T-helper 17 cell (primary cell): ENCODE measurements around the gene P3H3. TPM values are rescaled to one million over a fixed set of nuclear protein-coding genes. Genes with fewer than 3 reads are reported as not detected.

ENCODE experiments used
- ATAC-seq: fragments of 150-1000 bp; cut with Tn5 transposase; 2 replicates; pipeline ENCODE4 v1.10.0; 2021; ENCODE audit warnings: mild to moderate bottlenecking, moderate library complexity
- DNase-seq, 3 donors: peaks; one replicate each; pipeline versions ENCODE4 v3.0.0 to v3.0.0-alpha.2; 2020 to 2021
- H3K9me3 ChIP-seq: one replicate; pipeline ENCODE4 v1.7.0; 2013; ENCODE audit warnings: low read length, mild to moderate bottlenecking; ENCODE audit not compliant: control insufficient read depth, poor library complexity, severe bottlenecking
- H3K27ac Mint-ChIP-seq: one replicate; pipeline ENCODE4 v1.8.0; 2022; ENCODE audit warnings: mild to moderate bottlenecking, moderate library complexity, mixed read lengths
- H3K27me3 Mint-ChIP-seq: one replicate; pipeline ENCODE4 v1.8.0; 2022; ENCODE audit warnings: mixed read lengths
- H3K36me3 Mint-ChIP-seq: one replicate; pipeline ENCODE4 v1.8.0; 2022; ENCODE audit warnings: low read depth, mixed read lengths
- H3K4me1 Mint-ChIP-seq: one replicate; pipeline ENCODE4 v1.8.0; 2022; ENCODE audit warnings: mild to moderate bottlenecking, mixed read lengths
- H3K4me3 Mint-ChIP-seq: one replicate; pipeline ENCODE4 v1.8.0; 2022; ENCODE audit warnings: mild to moderate bottlenecking, moderate library complexity, mixed read lengths
- total RNA-seq, 4 donors: library from RNA in 2 of 4; stranded (reverse) in 2 of 4; gene quantifications; one replicate each; pipeline ENCODE4 v1.2.3 and lab custom pipeline; 2022 to 2026

P3H3 gene
- total RNA-seq, 2 donors from 2014 or later = 0.97 to 1.3 TPM

DNA sequence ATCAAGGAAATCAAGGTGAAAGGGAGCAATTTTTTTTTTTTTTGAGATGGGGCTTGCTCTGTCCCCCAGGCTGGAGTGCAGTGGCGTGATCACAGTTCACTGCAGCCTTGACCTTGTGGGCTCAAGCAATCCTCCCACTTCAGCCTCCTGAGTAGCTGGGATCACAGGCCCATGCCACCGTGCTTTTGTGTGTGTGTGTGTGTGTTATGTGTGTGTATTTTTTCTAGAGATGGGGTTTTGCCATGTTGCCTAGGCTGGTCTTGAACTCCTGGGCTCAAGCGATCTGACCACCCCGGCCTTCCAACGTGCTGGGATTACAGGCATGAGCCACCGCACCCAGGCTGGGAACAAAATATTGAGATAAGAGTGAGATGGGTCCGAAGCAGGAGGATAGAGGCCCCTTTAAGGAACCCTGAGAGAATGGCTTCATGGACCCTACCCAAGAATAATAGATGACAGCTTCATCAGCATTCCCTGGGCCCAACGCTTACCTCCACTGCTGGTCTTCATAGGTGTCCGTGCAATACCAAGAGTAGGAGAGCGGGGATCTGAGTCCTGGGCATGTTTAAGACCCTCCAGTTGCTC is 21.9 kb downstream of the P3H3 start:
- H3K27ac Mint-ChIP-seq = no peak overlapping the region
- ATAC-seq = no peak

DNA sequence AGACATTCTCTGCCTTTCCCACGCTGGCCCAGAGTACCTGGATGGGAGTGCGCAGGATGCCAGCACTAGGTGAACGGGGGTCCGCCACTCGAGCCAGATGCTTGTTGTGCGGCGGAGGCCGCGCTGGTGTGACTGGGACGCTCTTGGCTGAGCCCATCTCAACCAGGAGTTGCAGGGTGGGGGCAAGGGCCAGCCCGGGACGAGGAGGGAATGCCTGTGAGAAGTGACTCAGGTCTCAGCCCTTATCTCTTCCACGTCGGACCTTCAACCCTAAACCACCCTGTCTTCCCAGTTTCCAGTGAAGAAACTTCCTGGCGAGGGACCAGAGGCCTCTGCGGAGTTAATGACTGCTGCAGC is 22.6 kb downstream of the P3H3 start:
- no peak for ATAC-seq
- H3K9me3 ChIP-seq = no peaks in the 10 kb centered on the region
- Mint-ChIP-seq H3K36me3 (no peaks in the 10 kb centered on the region), H3K27ac (peak overlapping the region; percentile 94), H3K27me3 (no peaks in the 10 kb centered on the region), H3K4me3 (peak overlapping the region; percentile 28), H3K4me1 (peaks cover 31% of the 10 kb centered on the region)
- DNase-seq = no peak

More for the DNA sequence above, 21.9 kb downstream of the P3H3 start:
- no peaks in the 10 kb centered on the region for H3K9me3 ChIP-seq
- Mint-ChIP-seq H3K4me3 (no peak overlapping the region), H3K4me1 (peaks cover 31% of the 10 kb centered on the region), H3K36me3 (no peaks in the 10 kb centered on the region), H3K27me3 (no peaks in the 10 kb centered on the region)
- DNase-seq = no peak

DNA sequence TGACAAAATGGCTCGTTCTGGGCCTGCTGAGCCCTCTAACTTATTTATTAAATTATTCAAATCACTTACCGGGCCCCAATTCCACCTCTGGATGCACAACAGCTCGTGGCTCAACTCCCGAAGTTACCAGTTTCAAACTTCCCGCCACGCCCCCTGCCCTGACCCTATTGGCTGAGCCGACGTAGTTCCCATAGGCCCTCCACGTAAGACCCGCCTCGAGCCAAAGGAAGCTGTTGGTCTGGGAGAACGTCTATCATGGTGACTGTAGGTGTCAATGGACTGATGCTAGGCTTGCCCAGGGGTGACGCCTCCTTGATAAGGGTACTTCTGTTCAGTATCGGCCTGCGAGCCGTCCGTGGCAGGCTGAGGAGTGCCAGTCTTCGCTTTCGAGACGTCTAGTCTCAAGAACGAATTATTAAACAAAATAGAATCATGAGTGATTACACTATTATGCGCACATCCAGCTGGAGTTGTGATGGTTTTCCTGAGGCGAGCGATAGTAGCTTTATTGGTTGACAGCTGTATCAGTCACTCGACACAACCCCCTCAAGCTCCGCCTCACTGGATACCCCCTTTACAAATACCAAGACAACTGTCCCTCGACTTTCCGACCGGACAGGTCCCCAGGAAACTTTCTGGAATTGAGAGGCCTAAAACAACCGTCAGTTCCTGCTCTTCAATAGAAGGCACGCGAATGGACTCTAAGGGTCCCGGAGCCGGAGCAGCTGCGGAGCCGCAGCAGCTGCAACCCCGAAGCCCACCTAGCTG is 23.1 kb downstream of the P3H3 start, which contains the start of gene CDCA3:
TSS of gene CDCA3 (minus strand) at position 134 of the 768 bp plus-strand sequence. CDS start 334 bp downstream, outside the sequence.
- peak within 1 kb of the TSS; percentile 95 for H3K4me3 Mint-ChIP-seq
- DNase-seq = peak; percentile 79 to 84 (median 83)
- H3K27ac Mint-ChIP-seq = peak within 1 kb of the TSS; percentile 94
- peak; percentile 55 for ATAC-seq
- H3K27me3 Mint-ChIP-seq = no peaks in the 10 kb centered on the region
- H3K9me3 ChIP-seq = no peaks in the 10 kb centered on the region
- H3K36me3 Mint-ChIP-seq = no peaks in the 10 kb centered on the region
- H3K4me1 Mint-ChIP-seq = peaks cover 31% of the 10 kb centered on the region

DNA sequence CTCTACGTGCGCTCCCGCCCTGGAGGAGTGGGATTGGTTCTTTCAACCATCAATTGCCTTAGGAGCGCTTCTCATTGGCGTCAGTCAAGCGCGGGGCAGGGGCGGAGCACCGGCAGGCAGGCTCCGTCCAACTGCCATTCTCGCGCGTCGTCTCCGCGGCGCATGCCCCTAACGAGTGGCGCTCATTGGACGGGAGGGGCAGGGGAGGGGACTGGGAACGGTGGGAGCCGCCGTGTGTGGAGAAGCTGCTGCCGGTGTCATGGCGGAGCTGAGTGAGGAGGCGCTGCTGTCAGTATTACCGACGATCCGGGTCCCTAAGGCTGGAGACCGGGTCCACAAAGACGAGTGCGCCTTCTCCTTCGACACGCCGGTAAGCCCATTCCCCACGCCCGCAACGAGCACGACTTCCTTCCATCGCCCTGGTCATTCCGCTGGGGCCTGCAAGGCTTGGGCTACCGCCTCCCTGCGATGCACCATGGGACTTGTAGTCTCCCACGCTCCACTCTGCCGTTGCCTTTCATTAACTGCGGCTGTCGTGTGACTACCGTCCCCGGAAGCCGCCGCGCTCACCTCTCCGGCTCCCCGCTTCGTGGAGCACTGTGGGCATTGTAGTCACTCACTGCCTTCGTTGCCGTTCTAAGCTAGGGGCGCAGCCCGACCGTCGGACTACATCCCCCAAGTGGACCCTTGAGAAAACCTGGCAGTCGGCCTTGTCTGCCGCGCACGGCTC is 23.9 kb downstream of the P3H3 start, which contains the start of gene USP5:
TSS of gene USP5 (plus strand) at position 230 of the 730 bp plus-strand sequence. CDS start at position 260, 30 bp downstream.
- Mint-ChIP-seq H3K4me1 (peaks cover 31% of the 10 kb centered on the region), H3K36me3 (no peaks in the 10 kb centered on the region), H3K27ac (peak within 1 kb of the TSS; percentile 94), H3K27me3 (no peaks in the 10 kb centered on the region), H3K4me3 (peak within 1 kb of the TSS; percentile 95)
- ATAC-seq (peak; percentile 81), DNase-seq (peak; percentile 94 to 97 (median 97))
- no peaks in the 10 kb centered on the region for H3K9me3 ChIP-seq

DNA sequence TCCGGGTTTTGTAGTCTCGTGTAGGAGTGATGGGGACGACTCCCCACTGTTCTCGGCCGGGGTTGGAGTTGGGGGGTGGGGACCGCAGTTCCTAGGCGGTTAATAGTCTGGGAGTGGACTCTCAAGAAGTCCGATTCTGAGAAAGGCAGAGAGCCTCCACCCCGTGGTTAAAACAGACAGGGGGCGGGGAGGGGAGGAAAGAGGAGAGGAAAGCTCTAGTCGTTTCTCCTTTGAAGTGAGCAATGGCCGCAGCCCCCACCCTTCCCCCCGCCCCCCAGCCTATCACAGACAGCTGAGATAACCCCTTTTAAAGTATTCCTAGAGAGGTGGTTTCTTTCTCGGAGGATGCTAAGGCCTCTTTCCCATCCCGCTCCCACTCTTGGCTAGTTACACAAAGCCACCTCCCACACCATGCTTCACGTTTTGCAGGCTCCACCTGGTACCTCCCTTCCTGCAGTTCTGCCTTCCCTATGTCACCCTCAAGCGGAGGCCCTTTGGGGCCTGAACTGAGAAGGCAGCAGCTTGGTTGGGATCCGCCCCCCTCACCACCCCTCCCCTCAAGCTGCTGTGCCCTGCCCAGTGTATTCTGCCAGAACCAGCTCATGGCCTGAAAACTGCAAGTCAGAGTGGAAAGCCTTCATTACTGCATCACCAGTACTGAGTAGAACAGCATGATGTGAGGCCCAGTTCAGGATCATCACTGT is 24.6 kb downstream of the P3H3 start:
- Mint-ChIP-seq H3K36me3 (peaks cover 5% of the 10 kb centered on the region), H3K4me1 (peaks cover 28% of the 10 kb centered on the region), H3K27ac (peak overlapping the region; percentile 94), H3K27me3 (no peaks in the 10 kb centered on the region), H3K4me3 (peak overlapping the region; percentile 95)
- DNase-seq = peak; percentile 42 to 60 (median 45)
- ATAC-seq = peak; percentile 4
- no peaks in the 10 kb centered on the region for H3K9me3 ChIP-seq

DNA sequence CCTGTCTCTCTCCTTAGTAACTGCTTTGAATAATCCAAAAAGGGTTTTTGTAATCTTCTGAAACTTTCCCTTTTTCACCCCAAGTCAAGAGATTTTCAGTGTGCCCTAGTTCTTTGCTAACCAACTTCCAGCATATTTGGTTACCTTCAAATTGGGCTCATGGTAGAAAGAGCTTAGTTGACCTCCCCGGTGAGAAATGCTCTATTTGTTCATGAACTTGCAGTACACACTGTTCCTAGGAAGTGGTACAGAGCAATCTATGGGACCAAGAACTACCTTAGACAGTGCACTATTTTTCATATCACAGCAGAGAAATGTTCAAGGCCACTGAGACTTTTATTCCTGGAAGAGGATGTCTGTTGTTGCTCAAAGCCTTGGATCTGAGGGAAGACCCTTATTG is 25.4 kb downstream of the P3H3 start:
- Mint-ChIP-seq H3K4me1 (peaks cover 28% of the 10 kb centered on the region), H3K4me3 (peak overlapping the region; percentile 95), H3K27ac (peak overlapping the region; percentile 94), H3K36me3 (peaks cover 5% of the 10 kb centered on the region), H3K27me3 (no peaks in the 10 kb centered on the region)
- H3K9me3 ChIP-seq = no peaks in the 10 kb centered on the region
- DNase-seq = no peak
- ATAC-seq = no peak

DNA sequence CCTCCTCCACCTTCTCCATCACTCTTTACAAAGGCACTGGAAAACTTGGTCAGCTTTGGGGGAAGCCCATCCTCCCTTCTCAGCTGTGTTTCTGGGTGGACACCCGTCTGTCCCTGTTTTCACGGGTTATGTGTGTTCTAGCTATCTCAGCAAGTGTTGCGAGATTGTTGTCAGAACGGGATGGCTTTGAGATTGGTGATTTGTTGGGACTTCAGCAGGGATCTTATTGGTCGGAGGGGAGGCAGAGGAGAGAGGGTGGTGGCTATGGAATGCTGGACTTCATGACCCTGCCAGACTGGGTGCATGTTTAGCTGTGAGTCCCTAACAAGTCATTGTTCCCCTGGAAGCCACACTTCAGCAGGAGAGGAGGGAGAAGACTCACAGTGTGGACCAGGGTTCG is 25.8 kb downstream of the P3H3 start:
- no peaks in the 10 kb centered on the region for H3K27me3 Mint-ChIP-seq
- H3K4me3 Mint-ChIP-seq = no peak overlapping the region
- ATAC-seq = no peak
- H3K36me3 Mint-ChIP-seq = peaks cover 5% of the 10 kb centered on the region
- H3K27ac Mint-ChIP-seq = peak overlapping the region; percentile 94
- DNase-seq = no peak
- H3K4me1 Mint-ChIP-seq = peaks cover 28% of the 10 kb centered on the region
- H3K9me3 ChIP-seq = no peaks in the 10 kb centered on the region

DNA sequence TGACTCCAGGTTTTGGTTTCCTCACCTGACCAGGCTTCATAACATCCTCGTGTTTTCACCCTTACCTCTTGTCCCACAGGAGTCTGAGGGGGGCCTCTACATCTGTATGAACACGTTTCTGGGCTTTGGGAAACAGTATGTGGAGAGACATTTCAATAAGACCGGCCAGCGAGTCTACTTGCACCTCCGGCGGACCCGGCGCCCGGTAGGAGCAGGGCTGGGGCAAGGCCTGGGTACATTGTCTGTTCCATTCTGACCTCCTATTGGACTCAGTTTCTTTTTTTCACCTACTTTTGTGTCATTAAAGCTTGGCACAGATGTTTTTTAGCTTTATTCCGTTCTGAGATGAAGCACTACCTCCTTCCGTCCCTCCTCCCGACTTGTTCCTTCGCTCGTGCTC is 27.1 kb downstream of the P3H3 start:
- no peaks in the 10 kb centered on the region for H3K9me3 ChIP-seq
- Mint-ChIP-seq H3K4me1 (peaks cover 23% of the 10 kb centered on the region), H3K27ac (peak overlapping the region; percentile 21), H3K27me3 (no peaks in the 10 kb centered on the region), H3K36me3 (peaks cover 5% of the 10 kb centered on the region), H3K4me3 (no peak overlapping the region)
- DNase-seq (no peak), ATAC-seq (no peak)

DNA sequence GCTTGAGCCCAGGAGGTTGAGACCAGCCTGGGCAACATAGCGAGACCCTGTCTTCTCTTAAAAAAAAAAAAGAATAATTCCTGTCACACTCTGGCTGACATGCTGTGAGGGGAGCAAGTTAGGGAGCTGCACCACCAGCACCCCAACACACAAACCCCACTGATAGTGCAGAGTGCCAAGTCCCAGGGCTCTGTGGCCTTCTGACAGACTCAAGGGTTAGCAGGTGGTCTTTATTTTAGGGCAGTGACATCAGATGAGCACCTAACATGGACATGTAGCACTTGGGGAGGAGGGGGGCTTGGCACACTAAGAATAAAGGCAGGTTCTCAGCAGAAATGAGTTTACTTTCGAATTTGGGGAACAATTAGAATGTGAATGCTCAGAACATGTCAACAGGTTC is 30.6 kb downstream of the P3H3 start:
- H3K27me3 Mint-ChIP-seq = no peaks in the 10 kb centered on the region
- no peaks in the 10 kb centered on the region for H3K9me3 ChIP-seq
- H3K36me3 Mint-ChIP-seq = peaks cover 5% of the 10 kb centered on the region
- DNase-seq (no peak), ATAC-seq (no peak)
- no peak overlapping the region for H3K4me3 Mint-ChIP-seq
- H3K27ac Mint-ChIP-seq = no peak overlapping the region
- H3K4me1 Mint-ChIP-seq = peaks cover 7% of the 10 kb centered on the region

DNA sequence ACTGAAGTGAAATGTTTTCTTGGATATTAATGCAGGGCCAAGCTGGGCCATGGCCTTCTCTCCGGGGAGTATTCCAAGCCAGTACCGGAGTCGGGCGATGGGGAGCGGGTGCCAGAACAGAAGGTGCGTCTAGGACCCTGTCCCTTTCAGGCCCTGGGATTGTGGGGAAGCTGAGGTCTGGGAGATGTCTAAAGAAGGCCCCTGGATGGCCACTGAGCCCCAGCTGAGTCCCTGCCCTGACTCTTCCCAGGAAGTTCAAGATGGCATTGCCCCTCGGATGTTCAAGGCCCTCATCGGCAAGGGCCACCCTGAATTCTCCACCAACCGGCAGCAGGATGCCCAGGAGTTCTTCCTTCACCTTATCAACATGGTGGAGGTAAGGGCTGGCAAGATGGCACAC is 31.9 kb downstream of the P3H3 start:
- Mint-ChIP-seq H3K27me3 (no peaks in the 10 kb centered on the region), H3K27ac (peak overlapping the region; percentile 34), H3K36me3 (peaks cover 7% of the 10 kb centered on the region), H3K4me3 (no peak overlapping the region), H3K4me1 (peaks cover 3% of the 10 kb centered on the region)
- no peak for ATAC-seq
- DNase-seq = no peak
- no peaks in the 10 kb centered on the region for H3K9me3 ChIP-seq

DNA sequence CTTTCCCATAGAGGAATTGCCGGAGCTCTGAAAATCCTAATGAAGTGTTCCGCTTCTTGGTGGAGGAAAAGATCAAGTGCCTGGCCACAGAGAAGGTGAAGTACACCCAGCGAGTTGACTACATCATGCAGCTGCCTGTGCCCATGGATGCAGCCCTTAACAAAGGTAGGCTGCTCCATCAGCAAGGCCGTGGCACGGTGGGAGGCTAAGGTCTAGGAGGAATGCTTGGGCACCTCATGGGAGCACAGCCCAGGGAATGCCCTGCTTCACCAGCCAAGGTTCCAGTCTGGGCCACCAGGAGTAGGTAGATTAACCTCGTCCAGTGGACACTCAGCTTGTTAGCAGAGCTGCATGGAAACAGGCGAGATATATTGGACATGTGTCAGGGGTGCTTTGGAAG is 32.7 kb downstream of the P3H3 start:
- DNase-seq (no peak), ATAC-seq (no peak)
- Mint-ChIP-seq H3K4me3 (no peak overlapping the region), H3K27ac (peak overlapping the region; percentile 34), H3K36me3 (peaks cover 8% of the 10 kb centered on the region), H3K27me3 (no peaks in the 10 kb centered on the region), H3K4me1 (peaks cover 3% of the 10 kb centered on the region)
- no peaks in the 10 kb centered on the region for H3K9me3 ChIP-seq

DNA sequence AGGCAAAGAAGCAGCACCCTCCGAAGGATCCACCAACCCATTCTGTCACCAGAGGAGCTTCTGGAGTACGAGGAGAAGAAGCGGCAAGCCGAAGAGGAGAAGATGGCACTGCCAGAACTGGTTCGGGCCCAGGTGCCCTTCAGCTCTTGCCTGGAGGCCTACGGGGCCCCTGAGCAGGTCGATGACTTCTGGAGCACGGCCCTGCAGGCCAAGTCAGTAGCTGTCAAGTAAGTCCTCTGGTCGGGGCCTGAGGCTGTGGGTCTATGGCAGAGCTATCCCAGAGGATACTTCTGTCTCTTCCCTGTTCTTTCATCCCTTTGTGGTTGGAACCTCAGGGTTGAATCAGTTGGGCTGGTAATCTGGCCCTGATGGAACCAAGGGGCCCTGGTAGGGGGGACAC is 33.2 kb downstream of the P3H3 start:
- Mint-ChIP-seq H3K36me3 (peaks cover 8% of the 10 kb centered on the region), H3K4me1 (peaks cover 3% of the 10 kb centered on the region), H3K4me3 (no peak overlapping the region), H3K27me3 (no peaks in the 10 kb centered on the region), H3K27ac (peak overlapping the region; percentile 14)
- no peaks in the 10 kb centered on the region for H3K9me3 ChIP-seq
- ATAC-seq = no peak
- no peak for DNase-seq

DNA sequence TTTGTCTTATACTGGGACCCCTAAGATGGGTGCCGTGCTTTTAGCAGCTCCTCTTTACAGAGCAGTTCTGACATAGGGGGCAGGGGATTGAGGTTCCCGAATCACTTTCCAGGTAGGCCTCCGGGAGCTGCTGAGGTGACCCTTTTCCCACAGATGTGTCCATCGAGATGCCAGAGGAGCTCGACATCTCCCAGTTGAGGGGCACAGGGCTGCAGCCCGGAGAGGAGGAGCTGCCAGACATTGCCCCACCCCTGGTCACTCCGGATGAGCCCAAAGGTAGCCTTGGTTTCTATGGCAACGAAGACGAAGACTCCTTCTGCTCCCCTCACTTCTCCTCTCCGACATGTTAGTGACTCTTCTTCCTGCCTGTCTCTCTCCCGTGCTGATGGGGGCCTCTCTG is 34.8 kb downstream of the P3H3 start:
- H3K4me3 Mint-ChIP-seq = no peak overlapping the region
- H3K27ac Mint-ChIP-seq = peak overlapping the region; percentile 79
- no peaks in the 10 kb centered on the region for H3K9me3 ChIP-seq
- ATAC-seq = no peak
- no peak for DNase-seq
- peaks cover 2% of the 10 kb centered on the region for H3K36me3 Mint-ChIP-seq
- peaks cover 11% of the 10 kb centered on the region for H3K4me1 Mint-ChIP-seq
- H3K27me3 Mint-ChIP-seq = no peaks in the 10 kb centered on the region
